Activated T-helper 1 cell treated with anti-CD3 and anti-CD28 coated beads, Interleukin-2, amount 50 U/mL, for 16 hours (primary cell): Measurements from ENCODE around the gene ZFAND3.

Source experiments
- DNase-seq, 2 donors: peaks; one replicate each; pipeline ENCODE4 v3.0.0-alpha.2; 2020; ENCODE audit warnings: low read depth in 1 of 2, low spot score in 1 of 2

Gene ZFAND3

DNA sequence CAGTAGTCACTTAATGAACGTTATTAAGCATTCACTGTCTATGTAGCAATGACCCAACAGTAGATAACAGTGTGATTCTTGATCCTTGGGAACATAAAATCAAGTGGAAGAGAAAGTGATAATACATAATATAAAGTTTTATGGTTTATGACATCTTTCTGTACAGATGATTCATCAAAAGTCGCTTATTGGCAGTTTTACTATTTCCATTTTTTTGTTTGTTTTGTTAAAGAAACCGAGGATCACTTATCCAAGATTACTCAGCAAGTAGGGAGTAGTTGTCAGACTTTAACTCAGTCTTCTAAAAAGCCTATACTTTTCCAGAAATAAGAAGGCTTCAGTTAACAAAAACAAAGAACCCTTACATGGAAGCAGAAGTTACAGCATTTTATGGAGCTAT is 260.8 kb downstream of the ZFAND3 start:
- no peak for DNase-seq

DNA sequence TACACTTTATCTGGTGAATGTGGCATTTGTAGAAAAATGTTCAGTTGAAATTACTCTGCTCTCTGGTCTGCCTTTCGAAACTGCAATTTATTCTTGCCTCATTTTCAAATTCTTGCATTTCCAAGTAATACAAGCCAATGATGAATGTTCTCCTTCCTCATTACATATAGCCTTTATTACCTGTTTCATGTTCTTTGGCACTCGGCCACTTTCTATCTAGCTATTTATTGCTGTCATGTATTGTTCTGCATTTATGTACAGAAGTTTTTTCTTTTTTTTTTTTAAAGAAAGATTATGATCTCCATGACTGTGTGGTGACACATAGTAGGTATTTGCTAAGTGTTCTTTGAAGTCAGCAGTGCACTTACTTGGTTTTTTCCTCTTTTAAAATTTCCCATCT is 261.4 kb downstream of the ZFAND3 start:
- DNase-seq: no peak

DNA sequence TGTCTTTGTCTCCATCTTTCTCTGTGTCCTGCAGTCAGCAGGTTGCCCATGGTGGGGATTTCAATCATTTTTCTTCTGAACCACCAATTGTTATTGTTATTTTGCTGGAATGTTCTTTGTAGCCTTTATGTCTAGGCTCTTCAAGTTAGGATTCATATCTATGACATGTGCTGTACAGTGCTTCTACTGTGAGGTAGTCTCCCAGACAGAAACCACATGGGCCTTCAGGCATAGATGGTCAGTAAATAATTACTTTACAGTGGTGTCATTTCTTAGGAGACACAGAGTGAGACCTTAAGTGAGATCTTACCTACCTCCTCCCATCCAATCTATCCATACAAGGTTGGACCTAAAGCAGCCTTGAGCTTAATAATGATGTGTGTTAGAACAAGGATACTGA is 265.5 kb downstream of the ZFAND3 start:
- no peak for DNase-seq

DNA sequence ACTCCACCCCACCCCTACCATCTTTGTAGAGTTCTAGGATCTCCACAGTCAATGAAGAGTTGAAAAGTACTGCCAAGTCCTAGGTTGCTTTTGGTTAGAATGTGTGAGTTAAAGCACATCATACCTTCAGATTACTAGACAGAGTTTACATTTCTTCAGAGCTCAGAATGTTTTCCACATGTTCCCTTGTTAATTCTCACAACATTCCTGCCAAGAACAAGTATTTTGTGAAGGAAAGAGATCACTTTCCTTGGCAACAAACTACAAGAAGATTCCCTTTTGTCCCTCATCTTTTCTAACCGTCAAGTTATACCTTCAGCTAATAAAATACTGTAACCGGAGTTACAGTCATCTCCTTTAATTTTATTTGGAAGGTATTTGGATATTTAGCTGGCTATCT is 266.8 kb downstream of the ZFAND3 start:
- no peak for DNase-seq

DNA sequence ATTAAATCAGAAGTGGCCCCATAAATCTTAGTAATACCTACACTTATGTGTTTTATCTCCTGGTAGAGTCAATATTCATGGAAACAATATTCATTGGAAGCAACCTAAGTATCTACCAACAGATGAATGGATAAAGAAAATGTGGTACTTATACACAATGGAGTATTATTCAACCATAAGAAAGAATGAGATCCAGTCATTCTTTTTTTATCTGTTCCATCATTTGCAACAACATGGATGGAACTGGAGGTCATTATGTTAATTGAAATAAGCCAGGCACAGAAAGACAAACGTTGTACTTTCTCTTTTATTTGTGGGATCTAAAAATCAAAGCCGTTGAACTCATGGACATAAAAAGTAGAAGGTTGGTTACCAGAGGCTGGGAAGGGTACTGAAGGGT is 268.5 kb downstream of the ZFAND3 start:
- DNase-seq: no peak

DNA sequence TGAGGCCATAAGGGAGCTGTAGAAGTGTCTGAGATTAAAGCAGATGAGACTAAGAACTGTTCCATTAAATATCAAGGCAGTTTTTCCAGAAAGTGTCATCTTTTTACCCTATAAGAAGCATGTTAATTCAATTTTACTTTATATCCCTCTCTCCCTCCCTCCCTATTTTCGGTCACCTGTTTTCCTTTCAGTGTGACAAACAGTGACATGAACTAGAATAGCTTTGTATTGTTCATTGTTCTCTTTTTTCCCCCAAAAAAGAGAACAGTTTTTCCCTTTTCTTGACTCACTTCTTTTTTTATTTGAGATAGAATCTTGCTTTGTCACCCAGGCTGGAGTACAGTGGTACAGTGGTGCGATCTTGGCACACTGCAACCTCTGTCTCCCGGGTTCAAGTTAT is 269.3 kb downstream of the ZFAND3 start:
- DNase-seq: no peak

DNA sequence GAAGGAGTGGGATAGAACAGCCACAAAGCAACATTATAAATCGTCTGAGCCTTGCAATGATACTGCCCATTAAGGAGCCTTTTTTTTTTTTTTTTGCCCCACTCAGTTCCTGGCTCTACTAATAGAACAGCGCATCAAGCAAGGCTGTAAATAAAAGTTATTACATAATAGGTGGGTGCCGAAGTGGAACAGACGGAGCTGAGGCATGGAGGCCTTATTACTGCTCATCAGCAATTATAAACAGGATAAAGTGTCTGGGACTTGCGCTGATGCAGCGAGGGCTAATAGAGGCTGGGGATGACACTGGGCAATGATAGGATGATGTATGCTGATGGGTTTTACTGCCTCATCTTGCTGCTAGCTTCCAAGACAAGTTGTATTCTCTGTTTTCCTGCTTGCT is 272.1 kb downstream of the ZFAND3 start:
- DNase-seq: no peak

DNA sequence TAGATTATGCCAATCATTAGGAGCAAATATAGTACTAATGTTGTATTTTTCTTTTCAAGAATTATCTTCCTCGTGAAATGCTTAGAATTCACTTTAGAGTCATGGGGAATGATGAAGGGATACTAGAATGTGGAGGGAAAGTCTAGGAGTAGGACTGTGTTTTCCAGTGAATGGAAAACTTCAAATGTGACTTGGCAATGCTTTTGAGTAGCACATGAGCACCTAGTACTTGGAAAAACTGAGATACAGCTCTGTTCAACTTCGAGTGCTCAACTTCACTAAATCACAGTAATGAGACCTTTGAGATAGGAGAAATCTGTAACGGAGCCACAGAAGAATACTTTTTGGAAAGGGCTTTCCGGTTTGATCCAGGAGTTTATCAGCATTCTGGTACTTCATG is 272.9 kb downstream of the ZFAND3 start:
- DNase-seq: no peak

DNA sequence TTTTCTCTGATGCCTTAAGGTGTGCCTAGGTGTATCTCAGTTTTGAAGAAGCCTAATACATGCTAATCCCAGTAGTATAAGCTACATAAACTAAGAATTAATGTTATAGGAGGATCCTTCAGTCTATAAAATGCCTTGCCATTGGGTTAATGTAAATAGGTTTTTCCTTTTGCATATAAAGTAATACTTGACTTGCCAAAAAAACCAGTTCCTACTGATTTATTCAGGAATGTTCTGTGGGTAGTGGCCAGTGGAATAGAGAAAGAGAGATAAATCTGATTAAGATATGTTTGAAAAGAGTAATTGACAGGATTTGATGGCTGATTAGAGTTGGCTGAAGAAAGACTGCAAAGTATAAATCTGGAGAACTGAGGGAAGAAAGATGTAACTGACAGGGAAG is 273.4 kb downstream of the ZFAND3 start:
- no peak for DNase-seq

DNA sequence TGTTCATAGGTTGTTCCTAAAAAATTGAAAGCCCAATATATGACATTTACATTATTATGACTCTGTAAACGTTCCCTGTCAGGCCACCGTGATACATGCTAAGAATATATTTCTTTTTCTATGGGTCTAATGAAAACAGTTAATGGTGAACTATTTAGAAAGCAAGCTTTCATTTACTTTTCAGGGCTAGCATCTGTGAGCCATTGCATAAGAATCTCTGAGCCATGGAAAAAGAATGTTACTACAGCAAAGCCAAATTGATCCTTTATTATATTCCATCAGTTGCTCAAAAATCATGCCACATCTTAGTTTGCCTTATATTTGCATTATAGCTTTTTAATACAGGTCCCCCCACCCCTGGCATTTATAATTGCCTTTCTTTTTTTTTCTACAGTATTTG is 275.5 kb downstream of the ZFAND3 start:
- DNase-seq: no peak

DNA sequence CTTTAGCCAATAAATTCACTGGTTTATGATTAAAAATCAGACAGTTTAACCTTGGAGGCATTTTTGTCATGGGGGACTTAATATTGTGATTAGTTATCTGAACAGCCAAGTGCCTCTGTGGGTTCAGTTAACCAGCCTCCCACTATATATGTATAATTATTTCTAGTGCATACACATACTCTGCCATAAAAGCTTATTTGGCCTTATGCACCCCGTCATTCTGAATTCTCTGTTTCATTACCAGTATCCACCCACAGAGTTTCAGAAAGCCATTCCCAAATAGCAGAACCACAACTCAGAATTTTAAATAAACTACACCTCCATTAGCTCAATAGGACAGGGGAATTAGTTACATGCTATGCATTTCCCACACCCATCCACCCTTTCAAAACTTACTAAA is 279.7 kb downstream of the ZFAND3 start:
- DNase-seq: no peak

DNA sequence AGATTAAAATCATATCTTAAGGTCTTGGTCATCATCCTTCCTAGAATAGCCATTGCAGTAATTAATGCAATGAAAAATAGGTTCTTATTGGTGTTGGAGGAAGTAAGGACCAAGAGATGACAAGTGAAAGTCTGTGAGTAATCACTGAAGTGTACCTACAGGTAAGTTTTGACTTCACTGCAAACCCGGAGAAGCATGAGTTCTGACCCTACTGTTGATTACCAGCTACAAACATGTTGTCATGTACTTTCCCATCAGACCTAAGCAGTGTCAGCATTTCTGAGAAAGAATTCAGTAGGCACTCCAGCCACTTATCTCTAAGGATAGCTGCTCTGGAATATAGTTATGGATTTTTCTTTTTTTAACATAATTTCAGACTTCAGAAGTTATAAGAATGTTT is 280.9 kb downstream of the ZFAND3 start:
- no peak for DNase-seq

DNA sequence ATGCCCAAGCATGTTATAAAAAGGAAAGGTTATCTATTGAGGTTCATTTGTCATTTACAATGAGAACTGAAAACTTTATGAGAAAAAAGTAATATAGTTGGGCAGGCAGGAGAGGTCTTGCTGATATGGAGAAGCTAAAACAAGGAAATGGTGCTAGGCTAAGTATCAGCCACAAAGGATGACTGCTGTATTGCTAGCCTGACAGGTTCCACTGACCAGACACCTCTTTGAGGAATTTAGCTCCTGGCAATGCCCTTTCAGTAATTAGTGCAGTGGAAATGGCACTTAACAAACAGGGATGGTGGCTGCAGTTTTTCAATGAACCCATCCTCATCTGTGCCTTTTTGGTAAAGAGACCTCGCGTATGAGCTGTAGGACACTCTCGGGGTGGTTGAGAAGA is 284.4 kb downstream of the ZFAND3 start:
- DNase-seq: no peak

DNA sequence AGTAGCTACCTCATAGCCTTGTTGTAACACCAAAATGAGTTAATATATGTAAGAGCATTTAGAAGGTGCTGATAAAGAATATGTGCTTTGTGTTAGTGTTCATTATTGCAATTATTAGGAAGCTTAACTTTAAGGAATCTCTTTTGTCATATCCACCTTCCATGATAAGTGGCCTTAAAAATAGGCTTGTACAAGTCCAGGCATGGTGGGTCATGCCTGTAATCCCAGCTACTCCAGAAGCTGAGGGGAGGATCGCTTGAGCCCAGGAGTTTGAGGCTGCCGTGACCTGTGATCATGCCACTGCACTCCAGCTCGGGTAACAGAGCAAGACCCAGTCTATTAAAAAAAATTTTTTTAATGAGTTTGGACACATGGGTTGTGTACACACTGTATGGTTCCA is 285.5 kb downstream of the ZFAND3 start:
- no peak for DNase-seq

DNA sequence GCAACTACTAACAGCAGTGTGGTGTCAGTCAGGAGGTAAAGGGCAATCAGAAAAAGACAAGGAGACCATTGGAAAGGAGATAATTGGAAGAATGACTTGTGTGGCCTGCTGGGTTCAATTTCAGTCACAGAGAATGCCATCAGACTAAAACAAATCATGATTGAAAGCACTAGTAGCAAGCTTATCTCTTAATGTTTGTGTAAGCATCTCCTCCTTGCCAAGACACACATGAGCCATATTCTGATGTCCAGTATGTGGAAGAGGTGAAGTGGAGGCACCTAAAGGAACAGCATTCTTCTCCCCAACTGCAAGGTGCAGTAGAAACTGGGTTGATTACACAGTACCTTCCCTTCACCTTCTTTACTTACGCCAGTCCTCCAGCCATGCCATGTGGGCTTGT is 287.5 kb downstream of the ZFAND3 start:
- DNase-seq: no peak

DNA sequence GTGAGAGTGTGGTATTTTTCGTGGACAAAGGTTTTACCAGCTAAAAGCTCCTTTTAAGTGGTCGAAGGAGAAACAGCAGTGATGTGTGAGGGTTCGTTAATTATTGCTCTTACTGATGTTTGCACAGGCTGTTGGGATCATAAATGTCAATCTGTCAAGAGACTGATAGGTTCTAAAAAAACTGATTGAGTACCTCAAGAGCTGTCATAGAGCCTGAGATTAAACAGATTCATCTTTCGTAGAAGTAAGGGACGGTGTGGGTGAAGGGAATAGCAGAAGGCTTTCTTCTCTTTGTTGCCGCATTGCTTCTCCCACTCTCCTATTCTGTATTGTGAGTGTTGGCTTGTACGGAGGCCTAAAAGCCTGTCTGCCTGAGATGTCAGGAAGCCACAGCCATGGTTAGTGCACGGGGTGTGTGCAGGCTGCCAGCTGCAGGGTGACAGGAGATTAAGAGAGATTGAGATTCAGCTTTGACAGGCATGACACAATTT is 291.0 kb downstream of the ZFAND3 start:
- no peak for DNase-seq

DNA sequence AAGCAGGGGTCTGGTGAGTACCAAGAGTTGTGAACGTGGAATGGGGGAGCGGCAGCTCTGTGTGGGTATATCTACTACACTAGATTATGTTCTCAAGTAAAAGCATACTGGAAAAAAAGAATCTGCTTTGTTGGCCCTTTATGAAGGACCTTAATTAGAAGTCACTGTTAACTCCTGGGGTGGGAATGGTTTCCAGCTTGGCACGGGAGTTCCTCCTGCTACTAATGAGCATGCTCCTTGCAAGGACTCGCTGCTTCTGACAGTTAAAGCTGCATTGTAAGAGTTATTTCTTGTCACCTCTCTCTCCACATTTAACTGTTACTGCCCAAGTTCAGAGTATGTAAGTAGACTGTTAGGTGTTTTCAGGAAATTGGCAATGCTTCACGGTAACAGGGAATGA is 292.7 kb downstream of the ZFAND3 start:
- DNase-seq: no peak

DNA sequence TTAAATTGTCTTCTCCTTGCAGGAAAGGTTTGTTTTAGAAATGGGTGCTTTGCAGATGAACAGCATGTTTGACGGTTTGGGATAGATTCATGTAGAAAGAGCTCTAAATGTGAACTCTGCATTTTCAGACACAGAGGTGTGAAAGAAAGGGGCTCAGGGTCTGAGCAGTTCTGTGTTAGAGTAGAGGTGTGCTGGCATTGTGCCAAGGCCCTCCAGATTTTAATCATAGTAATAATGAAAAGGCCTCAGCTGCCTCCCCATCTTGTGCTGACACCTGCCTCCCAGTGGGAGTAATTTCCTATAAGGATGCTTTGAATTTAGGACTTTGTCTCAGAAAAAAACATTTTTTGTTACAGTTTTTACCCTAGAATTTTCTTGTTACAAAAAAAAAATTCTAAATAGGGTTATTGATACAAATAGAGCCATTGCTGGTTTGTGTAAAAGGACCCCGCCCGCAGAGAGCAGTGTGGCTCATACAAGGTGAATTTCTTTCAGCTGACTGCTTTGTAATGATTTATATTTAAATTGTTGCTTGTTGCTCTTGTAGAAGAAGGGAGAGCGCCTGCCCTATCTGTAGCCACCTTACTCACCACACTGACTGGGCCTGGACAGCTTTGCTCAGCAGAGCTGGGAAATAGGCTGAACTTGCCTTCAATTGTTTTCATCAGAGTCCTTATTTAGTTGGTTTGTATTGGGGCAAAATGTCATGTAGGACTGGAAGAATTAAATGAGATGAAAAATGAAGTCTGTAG is 294.5 kb downstream of the ZFAND3 start:
- no peak for DNase-seq

DNA sequence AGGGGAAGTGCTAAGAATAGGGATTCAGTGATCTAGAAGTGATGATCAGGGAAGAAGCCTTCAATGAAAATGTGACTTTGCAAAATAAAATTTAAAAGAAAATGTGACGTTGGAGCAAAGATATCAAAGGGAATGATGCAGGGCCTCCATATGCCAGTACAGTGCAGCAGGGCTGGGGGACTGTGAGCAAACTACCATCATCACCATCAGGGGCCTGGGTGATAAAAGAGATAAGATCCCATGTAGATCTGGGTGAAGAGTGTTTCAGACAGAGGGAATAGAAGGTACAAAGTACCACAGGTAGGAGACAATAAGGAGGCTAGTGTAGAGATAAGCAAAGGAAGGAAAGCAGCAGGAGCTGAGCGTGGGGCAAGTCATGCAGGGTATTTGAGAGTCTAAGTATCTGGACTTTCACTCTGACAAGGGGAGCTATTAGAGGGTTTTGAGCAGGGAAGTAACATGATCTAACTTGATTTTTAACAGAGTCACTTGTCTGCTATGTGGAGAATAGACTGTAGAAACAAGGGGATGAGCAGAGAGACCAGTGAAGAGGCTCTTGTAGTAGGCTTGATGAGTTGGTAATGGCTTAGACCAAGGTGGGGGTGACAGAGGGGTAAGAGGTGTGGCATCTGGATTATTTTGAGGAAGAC is 295.6 kb downstream of the ZFAND3 start:
- DNase-seq: no peak

DNA sequence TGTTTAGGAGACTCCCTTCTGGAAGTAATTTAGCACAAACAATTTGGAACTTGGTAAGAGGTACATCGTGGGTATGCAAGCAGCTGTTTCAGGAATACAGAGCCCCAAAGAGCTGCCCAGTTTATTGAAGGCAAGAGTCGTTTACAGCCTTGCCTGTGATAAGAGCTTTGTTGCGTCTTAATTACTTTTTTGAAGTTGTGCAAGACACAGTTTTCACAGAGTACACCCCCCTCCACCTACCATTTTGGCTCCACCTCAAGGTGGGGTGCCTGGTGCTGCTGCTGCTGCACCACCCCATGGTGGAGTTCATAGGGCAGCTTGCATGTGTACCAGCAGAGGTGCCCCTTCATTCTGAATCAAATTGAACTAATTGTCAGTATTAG is 296.1 kb downstream of the ZFAND3 start:
- no peak for DNase-seq

DNA sequence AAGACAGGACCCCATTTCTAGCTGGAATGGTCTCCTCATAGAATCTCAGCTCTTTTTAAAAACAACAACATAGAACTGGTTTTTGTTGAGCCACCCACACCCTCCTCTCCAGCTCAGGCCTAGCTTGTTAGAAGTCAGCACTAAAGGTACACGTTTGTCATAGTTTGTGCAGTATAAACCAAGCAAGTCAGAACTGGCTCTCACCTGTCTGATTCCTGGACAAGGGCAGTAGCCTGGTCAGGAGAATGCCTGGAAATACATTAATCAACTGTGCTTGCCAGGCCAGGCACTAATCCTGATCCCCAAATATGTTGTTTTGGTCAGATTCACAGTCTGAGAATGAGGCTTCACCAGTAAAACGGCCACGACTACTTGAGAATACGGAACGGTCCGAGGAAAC is 296.7 kb downstream of the ZFAND3 start:
- no peak for DNase-seq

DNA sequence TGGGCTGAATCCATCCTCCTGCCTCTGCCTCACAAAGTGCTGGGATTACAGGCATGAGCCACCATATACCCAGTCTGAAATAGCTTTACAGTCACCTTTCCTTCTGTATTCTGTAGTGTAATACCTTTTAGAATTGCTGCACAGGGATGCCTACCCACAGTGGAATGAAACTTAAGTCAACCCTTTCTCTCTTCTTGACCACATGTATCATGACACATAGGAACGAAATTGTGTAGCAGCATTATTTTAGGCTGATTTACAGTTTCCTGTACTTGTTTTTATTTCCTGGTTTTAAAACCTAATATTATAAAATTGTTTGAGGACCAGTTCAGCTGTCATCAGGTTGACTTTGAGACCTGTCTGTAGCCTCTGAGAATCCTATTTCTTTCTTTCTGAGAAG is 297.8 kb downstream of the ZFAND3 start:
- DNase-seq: no peak

DNA sequence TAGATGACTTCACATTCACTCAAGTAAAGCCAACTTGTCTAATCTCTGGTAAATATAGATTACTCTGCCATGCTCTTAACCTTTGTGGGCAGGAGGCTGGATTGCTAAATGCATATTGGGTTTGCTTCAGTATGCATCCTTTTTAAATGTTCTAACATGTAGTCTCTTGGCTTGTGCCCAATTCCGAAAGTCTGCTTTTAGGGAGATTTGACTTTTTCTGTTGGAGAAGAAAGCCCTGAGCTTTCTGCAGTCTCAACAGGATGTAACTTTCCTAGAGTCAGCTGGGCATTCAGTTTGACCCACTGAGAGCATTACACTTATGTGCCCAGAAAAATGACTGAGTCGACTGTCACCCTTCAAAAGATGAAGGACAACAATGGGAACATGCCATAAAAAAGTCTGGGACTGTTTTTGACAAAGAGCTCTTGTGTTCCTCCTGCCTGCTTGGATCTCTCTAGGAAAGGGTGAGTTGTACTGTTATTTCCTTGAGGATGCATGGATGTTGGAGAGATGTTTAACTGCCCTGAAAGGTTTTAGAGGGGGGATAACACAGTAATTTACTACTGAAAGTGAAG is 299.4 kb downstream of the ZFAND3 start:
- DNase-seq: no peak
